HL-60 (cell line): Measurements from ENCODE around the gene ADAMTS2.

Source experiments
- CTCF ChIP-seq: IDR thresholded peaks from one replicate; pipeline ENCODE4 v1.5.1; 2011; ENCODE audit warnings: low read length, control low read depth, inconsistent platforms; ENCODE audit not compliant: insufficient read depth
- GABPA ChIP-seq: IDR thresholded peaks from 2 replicates; pipeline ENCODE4 v1.6.1; 2012; ENCODE audit warnings: low read depth
- POLR2AphosphoS5 ChIP-seq: IDR thresholded peaks from 2 replicates; pipeline ENCODE4 v1.6.1; 2012; ENCODE audit warnings: low read depth
- SPI1 ChIP-seq: IDR thresholded peaks from 2 replicates; pipeline ENCODE4 v1.6.1; 2012; ENCODE audit warnings: low read depth, mild to moderate bottlenecking, borderline replicate concordance
- TF ChIP-seq, protein P1 (sequence below): IDR thresholded peaks from 2 replicates; pipeline ENCODE4 v1.6.1; 2012; ENCODE audit warnings: low read depth; ENCODE audit not compliant: insufficient replicate concordance

GRCh38 chr5:179345433-179346321 is at the start of gene ADAMTS2:
- TF ChIP-seq, protein P1, sequence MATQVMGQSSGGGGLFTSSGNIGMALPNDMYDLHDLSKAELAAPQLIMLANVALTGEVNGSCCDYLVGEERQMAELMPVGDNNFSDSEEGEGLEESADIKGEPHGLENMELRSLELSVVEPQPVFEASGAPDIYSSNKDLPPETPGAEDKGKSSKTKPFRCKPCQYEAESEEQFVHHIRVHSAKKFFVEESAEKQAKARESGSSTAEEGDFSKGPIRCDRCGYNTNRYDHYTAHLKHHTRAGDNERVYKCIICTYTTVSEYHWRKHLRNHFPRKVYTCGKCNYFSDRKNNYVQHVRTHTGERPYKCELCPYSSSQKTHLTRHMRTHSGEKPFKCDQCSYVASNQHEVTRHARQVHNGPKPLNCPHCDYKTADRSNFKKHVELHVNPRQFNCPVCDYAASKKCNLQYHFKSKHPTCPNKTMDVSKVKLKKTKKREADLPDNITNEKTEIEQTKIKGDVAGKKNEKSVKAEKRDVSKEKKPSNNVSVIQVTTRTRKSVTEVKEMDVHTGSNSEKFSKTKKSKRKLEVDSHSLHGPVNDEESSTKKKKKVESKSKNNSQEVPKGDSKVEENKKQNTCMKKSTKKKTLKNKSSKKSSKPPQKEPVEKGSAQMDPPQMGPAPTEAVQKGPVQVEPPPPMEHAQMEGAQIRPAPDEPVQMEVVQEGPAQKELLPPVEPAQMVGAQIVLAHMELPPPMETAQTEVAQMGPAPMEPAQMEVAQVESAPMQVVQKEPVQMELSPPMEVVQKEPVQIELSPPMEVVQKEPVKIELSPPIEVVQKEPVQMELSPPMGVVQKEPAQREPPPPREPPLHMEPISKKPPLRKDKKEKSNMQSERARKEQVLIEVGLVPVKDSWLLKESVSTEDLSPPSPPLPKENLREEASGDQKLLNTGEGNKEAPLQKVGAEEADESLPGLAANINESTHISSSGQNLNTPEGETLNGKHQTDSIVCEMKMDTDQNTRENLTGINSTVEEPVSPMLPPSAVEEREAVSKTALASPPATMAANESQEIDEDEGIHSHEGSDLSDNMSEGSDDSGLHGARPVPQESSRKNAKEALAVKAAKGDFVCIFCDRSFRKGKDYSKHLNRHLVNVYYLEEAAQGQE: no peak
- TF ChIP-seq CTCF: no peak
- TF ChIP-seq POLR2AphosphoS5: no peak
- no peak for TF ChIP-seq SPI1
- no peak for TF ChIP-seq GABPA
